H9 (cell line): Measurements from ENCODE around the gene CCDC127. TPM values are rescaled to one million over a fixed set of nuclear protein-coding genes. Genes with fewer than 3 reads are reported as not detected.
"Not testable (repeated sequence)": the region's sequence is repeated elsewhere in the genome, so short reads cannot be mapped to it uniquely, and the experiment has no call there.

Experiments
- DNase-seq: peaks from one replicate; pipeline ENCODE4 v3.0.0-alpha.2; 2017
- H2AFZ ChIP-seq: one replicate; pipeline ENCODE4 v1.6.1; 2013; ENCODE audit warnings: mild to moderate bottlenecking, low read length, control low read depth, moderate library complexity
- H2AK5ac ChIP-seq: 2 replicates; pipeline ENCODE4 v1.6.1; 2013; ENCODE audit warnings: low read length, control low read depth, mixed read lengths; ENCODE audit not compliant: insufficient read length
- H2BK120ac ChIP-seq: one replicate; pipeline ENCODE4 v1.6.1; 2013; ENCODE audit warnings: low read depth, mild to moderate bottlenecking, low read length, control low read depth, inconsistent platforms; ENCODE audit not compliant: poor library complexity, severe bottlenecking
- H2BK12ac ChIP-seq: 2 replicates; pipeline ENCODE4 v1.6.1; 2013; ENCODE audit warnings: low read length, control low read depth, mixed read lengths, low read depth; ENCODE audit not compliant: insufficient read length
- H2BK15ac ChIP-seq: 2 replicates; pipeline ENCODE4 v1.6.1; 2013; ENCODE audit warnings: low read depth, low read length, control low read depth
- H2BK20ac ChIP-seq: one replicate; pipeline ENCODE4 v1.6.1; 2013; ENCODE audit warnings: low read depth, mild to moderate bottlenecking, low read length, control low read depth, inconsistent platforms; ENCODE audit not compliant: poor library complexity, severe bottlenecking
- H2BK5ac ChIP-seq: 2 replicates; pipeline ENCODE4 v1.6.1; 2013; ENCODE audit warnings: low read length, control low read depth, mixed read lengths; ENCODE audit not compliant: insufficient read length
- H3K14ac ChIP-seq: 2 replicates; pipeline ENCODE4 v1.6.1; 2013; ENCODE audit warnings: low read length, control low read depth; ENCODE audit not compliant: insufficient read depth
- H3K18ac ChIP-seq: 2 replicates; pipeline ENCODE4 v1.6.1; 2013; ENCODE audit warnings: low read depth, mild to moderate bottlenecking, mixed read lengths, low read length, control low read depth; ENCODE audit not compliant: insufficient read length
- H3K23ac ChIP-seq: 2 replicates; pipeline ENCODE4 v1.6.1; 2013; ENCODE audit warnings: low read length, control low read depth, mixed read lengths, low read depth; ENCODE audit not compliant: insufficient read length
- H3K23me2 ChIP-seq: 2 replicates; pipeline ENCODE4 v1.6.1; 2013; ENCODE audit warnings: low read depth, mild to moderate bottlenecking, mixed read lengths, low read length, control low read depth; ENCODE audit not compliant: insufficient read length, poor library complexity, severe bottlenecking
- H3K27ac ChIP-seq: 2 replicates; pipeline ENCODE4 v1.5.1; 2013; ENCODE audit warnings: low read length, control low read depth, mixed read lengths, low read depth; ENCODE audit not compliant: insufficient read length
- H3K27me3 ChIP-seq: 2 replicates; pipeline ENCODE4 v1.6.1; 2013; ENCODE audit warnings: low read length, control low read depth, inconsistent platforms; ENCODE audit not compliant: insufficient read depth
- H3K4ac ChIP-seq: 2 replicates; pipeline ENCODE4 v1.6.1; 2013; ENCODE audit warnings: low read depth, mild to moderate bottlenecking, control low read depth, inconsistent platforms, low read length, moderate library complexity
- H3K4me1 ChIP-seq: 2 replicates; pipeline ENCODE4 v1.6.1; 2013; ENCODE audit warnings: low read length, control low read depth, inconsistent platforms; ENCODE audit not compliant: insufficient read depth
- H3K4me2 ChIP-seq: 2 replicates; pipeline ENCODE4 v1.6.1; 2013; ENCODE audit warnings: low read length, control low read depth, mixed read lengths; ENCODE audit not compliant: insufficient read length, insufficient read depth
- H3K56ac ChIP-seq: 2 replicates; pipeline ENCODE4 v1.6.1; 2013; ENCODE audit warnings: low read depth, mild to moderate bottlenecking, mixed read lengths, low read length, control low read depth; ENCODE audit not compliant: insufficient read length
- H3K79me1 ChIP-seq: 2 replicates; pipeline ENCODE4 v1.6.1; 2013; ENCODE audit warnings: low read depth, mild to moderate bottlenecking, moderate library complexity, low read length, control low read depth, inconsistent platforms; ENCODE audit not compliant: insufficient read depth, poor library complexity, severe bottlenecking
- H3K79me2 ChIP-seq: 2 replicates; pipeline ENCODE4 v1.6.1; 2013; ENCODE audit warnings: low read length, control low read depth, inconsistent platforms; ENCODE audit not compliant: insufficient read depth
- H3K9ac ChIP-seq: 2 replicates; pipeline ENCODE4 v1.6.1; 2013; ENCODE audit warnings: low read length, control low read depth, mixed read lengths; ENCODE audit not compliant: insufficient read length; ENCODE audit errors: extremely low read depth
- H3K9me3 ChIP-seq: one replicate; pipeline ENCODE4 v1.6.1; 2013; ENCODE audit warnings: low read depth, low read length, inconsistent platforms; ENCODE audit not compliant: control insufficient read depth
- H3T11ph ChIP-seq: one replicate; pipeline ENCODE4 v1.6.1; 2013; ENCODE audit warnings: mild to moderate bottlenecking, low read length, control low read depth, inconsistent platforms
- H4K20me1 ChIP-seq: one replicate; pipeline ENCODE4 v1.6.1; 2013; ENCODE audit not compliant: control insufficient read depth, insufficient read length, insufficient read depth
- H4K5ac ChIP-seq: 2 replicates; pipeline ENCODE4 v1.6.1; 2013; ENCODE audit warnings: low read depth, mild to moderate bottlenecking, mixed read lengths, low read length, control low read depth; ENCODE audit not compliant: insufficient read length
- H4K8ac ChIP-seq: replicated peaks from 2 replicates; pipeline ENCODE4 v1.6.1; 2013; ENCODE audit warnings: low read length, control low read depth, mixed read lengths, low read depth; ENCODE audit not compliant: insufficient read length
- H4K91ac ChIP-seq: 2 replicates; pipeline ENCODE4 v1.6.1; 2013; ENCODE audit warnings: low read depth, mild to moderate bottlenecking, moderate library complexity, mixed read lengths, low read length, control low read depth; ENCODE audit not compliant: insufficient read length
- H3K27ac Mint-ChIP-seq, 3 experiments: 2 replicates in 2 of 3; 3 replicates in 1 of 3; pipeline ENCODE4 v1.8.0; 2020 to 2021; ENCODE audit warnings: mixed read lengths in 3 of 3, mild to moderate bottlenecking in 1 of 3, moderate library complexity in 1 of 3
- H3K27me3 Mint-ChIP-seq: 2 replicates; pipeline ENCODE4 v1.8.0; 2021; ENCODE audit warnings: low read depth, mild to moderate bottlenecking, moderate library complexity, mixed read lengths
- H3K36me3 Mint-ChIP-seq, 3 experiments: 2 replicates in 2 of 3; 3 replicates in 1 of 3; pipeline ENCODE4 v1.8.0; 2020 to 2021; ENCODE audit warnings: low read depth in 3 of 3, mixed read lengths in 3 of 3; ENCODE audit not compliant: insufficient read depth in 1 of 3
- H3K4me1 Mint-ChIP-seq, 2 experiments: 2 replicates each; pipeline ENCODE4 v1.8.0; 2020; ENCODE audit warnings: mixed read lengths in 2 of 2
- H3K4me3 Mint-ChIP-seq, 2 experiments: 2 replicates in 1 of 2; 3 replicates in 1 of 2; pipeline ENCODE4 v1.8.0; 2020 to 2021; ENCODE audit warnings: mild to moderate bottlenecking in 2 of 2, mixed read lengths in 2 of 2, moderate library complexity in 1 of 2
- H3K9me3 Mint-ChIP-seq, 2 experiments: 2 replicates in 1 of 2; 3 replicates in 1 of 2; pipeline ENCODE4 v1.8.0; 2020; ENCODE audit warnings: mild to moderate bottlenecking in 2 of 2, mixed read lengths in 2 of 2, moderate library complexity in 1 of 2
- WGBS: extraction: QIAGEN DNeasy Blood & Tissue Kit; methylation state at CpG from one replicate; pipeline ENCODE4 v1.1.7; 2013; ENCODE audit warnings: missing lambda C conversion rate, low lambda C conversion rate, mixed read lengths; ENCODE audit not compliant: insufficient read length; ENCODE audit errors: extremely low coverage; 5-methylcytosine and 5-hydroxymethylcytosine counted together
- total RNA-seq: library from RNA; stranded (reverse); gene quantifications from 2 replicates; pipeline ENCODE4 v1.2.1, GENCODE V29; 2021
- TF ChIP-seq, protein P1 (sequence below): fragments of 200-600 bp; sonication (generic); conservative IDR thresholded peaks from 3 replicates; pipeline ENCODE4 v1.8.0; 2021; ENCODE audit warnings: antibody characterized with exemption, mild to moderate bottlenecking

CCDC127 gene
- total RNA-seq, 1 experiment from 2014 or later, result 9.0 TPM

DNA sequence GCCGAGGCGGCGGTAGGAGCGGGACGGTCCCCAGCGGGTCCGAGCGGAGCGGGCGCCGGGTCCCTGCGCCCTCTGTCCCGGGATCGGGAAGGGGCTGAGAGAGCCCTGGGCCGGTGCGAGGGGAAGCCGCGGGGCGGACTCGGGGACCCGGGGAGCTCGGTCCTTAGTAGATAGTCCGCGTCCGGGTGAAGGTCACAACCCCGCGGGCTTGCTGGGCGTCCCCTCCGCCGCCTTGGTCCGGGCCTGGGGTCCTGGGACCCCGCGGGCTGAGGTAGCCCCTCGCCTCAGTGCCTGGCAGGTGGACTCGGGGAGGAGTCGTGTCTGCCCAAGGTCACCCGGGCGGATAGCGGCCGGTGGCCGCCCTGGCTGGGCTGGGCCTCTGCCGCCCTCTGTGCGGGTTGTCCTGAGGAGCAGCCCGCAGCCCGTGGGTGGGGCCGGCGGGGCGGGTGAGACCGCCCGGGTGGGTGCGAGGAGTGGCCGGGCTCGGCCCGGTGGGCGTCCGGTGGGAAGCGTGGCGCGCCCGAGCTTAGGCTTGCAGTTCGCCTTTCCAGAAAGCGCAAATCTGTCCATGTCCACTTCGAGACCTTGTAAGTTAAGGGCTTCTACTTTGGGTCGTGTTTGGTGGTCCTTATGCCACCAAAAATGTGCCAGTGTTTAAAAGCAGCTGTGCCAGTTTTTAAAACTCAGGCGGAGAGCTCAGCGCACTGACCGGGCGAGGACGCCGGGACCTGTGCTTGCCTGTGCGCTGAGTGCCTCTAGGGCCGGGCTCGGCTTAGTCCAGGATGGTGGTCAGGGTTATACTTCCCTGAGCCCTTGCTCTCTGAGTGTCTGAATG is 721 bp upstream of the CCDC127 start:
- 0 out of 2 replicates have a peak, but pooled peaks cover 2% of the 10 kb centered on the region for H3K4me1 ChIP-seq
- H2BK12ac ChIP-seq, result no peak overlapping the region
- TF ChIP-seq, protein P1, sequence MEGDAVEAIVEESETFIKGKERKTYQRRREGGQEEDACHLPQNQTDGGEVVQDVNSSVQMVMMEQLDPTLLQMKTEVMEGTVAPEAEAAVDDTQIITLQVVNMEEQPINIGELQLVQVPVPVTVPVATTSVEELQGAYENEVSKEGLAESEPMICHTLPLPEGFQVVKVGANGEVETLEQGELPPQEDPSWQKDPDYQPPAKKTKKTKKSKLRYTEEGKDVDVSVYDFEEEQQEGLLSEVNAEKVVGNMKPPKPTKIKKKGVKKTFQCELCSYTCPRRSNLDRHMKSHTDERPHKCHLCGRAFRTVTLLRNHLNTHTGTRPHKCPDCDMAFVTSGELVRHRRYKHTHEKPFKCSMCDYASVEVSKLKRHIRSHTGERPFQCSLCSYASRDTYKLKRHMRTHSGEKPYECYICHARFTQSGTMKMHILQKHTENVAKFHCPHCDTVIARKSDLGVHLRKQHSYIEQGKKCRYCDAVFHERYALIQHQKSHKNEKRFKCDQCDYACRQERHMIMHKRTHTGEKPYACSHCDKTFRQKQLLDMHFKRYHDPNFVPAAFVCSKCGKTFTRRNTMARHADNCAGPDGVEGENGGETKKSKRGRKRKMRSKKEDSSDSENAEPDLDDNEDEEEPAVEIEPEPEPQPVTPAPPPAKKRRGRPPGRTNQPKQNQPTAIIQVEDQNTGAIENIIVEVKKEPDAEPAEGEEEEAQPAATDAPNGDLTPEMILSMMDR, result no peak
- Mint-ChIP-seq H3K4me3 (peak overlapping the region; percentile 95 to 98), H3K27me3 (no peaks in the 10 kb centered on the region; the same call in 1 of the 2 replicates), H3K4me1 (peaks cover 31% of the 10 kb centered on the region in 2 experiments), H3K27ac (peak overlapping the region in 1 of 3 experiments; percentile 96; a peak in 3 of 7 replicates), H3K36me3 (peaks cover 15 to 28% (median 23%) of the 10 kb centered on the region in 3 experiments; a peak in 6 of 7 replicates), H3K9me3 (no peaks in the 10 kb centered on the region)
- H4K8ac ChIP-seq, result no peak overlapping the region
- no peak overlapping the region for H3T11ph ChIP-seq
- peak overlapping the region; percentile 64 for H3K9ac ChIP-seq
- H3K4ac ChIP-seq, result no peak overlapping the region
- H3K14ac ChIP-seq, result peak overlapping the region; percentile 40; the same call in 1 of the 2 replicates
- H3K79me2 ChIP-seq, result peaks cover 10% of the 10 kb centered on the region; the same call in 1 of the 2 replicates
- no peak overlapping the region for H4K5ac ChIP-seq
- no peak overlapping the region for H2BK20ac ChIP-seq
- no peak overlapping the region for H2BK5ac ChIP-seq
- no peaks in the 10 kb centered on the region for H4K20me1 ChIP-seq
- no peak overlapping the region for H2AFZ ChIP-seq
- no peak overlapping the region for H4K91ac ChIP-seq
- DNase-seq, result no peak
- no CpG with 5 or more reads among the region's 73 CpGs for WGBS
- no peak overlapping the region for H2BK120ac ChIP-seq
- no peak overlapping the region for H2BK15ac ChIP-seq
- peak overlapping the region; percentile 75 for H3K4me2 ChIP-seq
- H3K23me2 ChIP-seq, result no peaks in the 10 kb centered on the region
- H3K56ac ChIP-seq, result no peak overlapping the region
- H3K27me3 ChIP-seq, result no peaks in the 10 kb centered on the region
- H2AK5ac ChIP-seq, result no peak overlapping the region
- H3K18ac ChIP-seq, result no peak overlapping the region
- H3K27ac ChIP-seq, result no peak overlapping the region
- H3K9me3 ChIP-seq, result no peaks in the 10 kb centered on the region
- H3K79me1 ChIP-seq, result peaks cover 2% of the 10 kb centered on the region
- H3K23ac ChIP-seq, result no peak overlapping the region

DNA sequence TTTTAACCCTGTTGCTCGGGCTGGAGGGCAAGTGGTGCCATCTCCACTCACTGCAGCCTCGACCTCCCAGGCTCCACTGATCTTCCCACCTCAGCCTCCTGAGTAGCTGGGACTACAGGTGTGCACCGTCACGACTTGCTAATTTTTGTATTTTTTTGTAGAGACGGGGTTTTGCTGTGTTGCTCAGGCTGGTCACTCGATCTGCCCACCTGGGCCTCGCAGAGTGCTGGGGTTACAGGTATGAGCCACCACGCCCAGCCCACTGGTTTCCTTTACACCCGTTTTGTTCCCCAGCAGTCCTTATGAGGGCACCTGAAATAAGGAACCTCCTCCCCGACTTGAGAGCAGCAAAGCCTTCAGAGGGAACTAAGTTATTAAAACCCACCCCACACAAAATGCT is 1.9 kb downstream of the CCDC127 start:
- H3K9me3 Mint-ChIP-seq, H2AK5ac ChIP-seq, H3K27me3 ChIP-seq: not testable (repeated sequence)

More for the DNA sequence above, 1.9 kb downstream of the CCDC127 start:
- H3K4me2 ChIP-seq, H3K23me2 ChIP-seq, H3K79me1 ChIP-seq, H3K4me1 ChIP-seq, H3K4me3 Mint-ChIP-seq, H4K20me1 ChIP-seq, H3K56ac ChIP-seq, H3K14ac ChIP-seq, H3K79me2 ChIP-seq, H2AFZ ChIP-seq, H3T11ph ChIP-seq, H3K18ac ChIP-seq, H3K27ac Mint-ChIP-seq, H3K27me3 Mint-ChIP-seq, H3K27ac ChIP-seq, H3K23ac ChIP-seq, DNase-seq, H4K91ac ChIP-seq, H2BK20ac ChIP-seq, H2BK120ac ChIP-seq, H4K8ac ChIP-seq, H3K9ac ChIP-seq, H3K4ac ChIP-seq, H4K5ac ChIP-seq, H2BK15ac ChIP-seq, H2BK5ac ChIP-seq, H3K9me3 ChIP-seq, H2BK12ac ChIP-seq: not testable (repeated sequence)
- Mint-ChIP-seq H3K4me1 (peaks cover 24% of the 10 kb centered on the region in 2 experiments), H3K36me3 (peaks cover 16 to 32% (median 25%) of the 10 kb centered on the region in 3 experiments; a peak in 6 of 7 replicates)
- WGBS, result no CpG with 5 or more reads among the region's 10 CpGs
